ES-I3 (cell line): ENCODE measurements around the gene PIGN.
"Not testable (repeated sequence)": the region's sequence is repeated elsewhere in the genome, so short reads cannot be mapped to it uniquely, and the experiment has no call there.

ENCODE experiments used
- H3K36me3 ChIP-seq: 2 replicates; pipeline ENCODE4 v1.6.1; 2013; ENCODE audit warnings: mild to moderate bottlenecking, low read length, control low read depth, moderate library complexity; ENCODE audit not compliant: insufficient read depth
- H3K4me1 ChIP-seq: 2 replicates; pipeline ENCODE4 v1.6.1; 2013; ENCODE audit warnings: mild to moderate bottlenecking, control low read depth, low read length; ENCODE audit not compliant: insufficient read depth
- H3K9ac ChIP-seq: 2 replicates; pipeline ENCODE4 v1.6.1; 2013; ENCODE audit warnings: low read depth, mild to moderate bottlenecking, low read length, moderate library complexity
- H3K9me3 ChIP-seq: 2 replicates; pipeline ENCODE4 v1.6.1; 2013; ENCODE audit warnings: mild to moderate bottlenecking, low read length, moderate library complexity; ENCODE audit not compliant: control insufficient read depth, insufficient read depth

PIGN gene

DNA sequence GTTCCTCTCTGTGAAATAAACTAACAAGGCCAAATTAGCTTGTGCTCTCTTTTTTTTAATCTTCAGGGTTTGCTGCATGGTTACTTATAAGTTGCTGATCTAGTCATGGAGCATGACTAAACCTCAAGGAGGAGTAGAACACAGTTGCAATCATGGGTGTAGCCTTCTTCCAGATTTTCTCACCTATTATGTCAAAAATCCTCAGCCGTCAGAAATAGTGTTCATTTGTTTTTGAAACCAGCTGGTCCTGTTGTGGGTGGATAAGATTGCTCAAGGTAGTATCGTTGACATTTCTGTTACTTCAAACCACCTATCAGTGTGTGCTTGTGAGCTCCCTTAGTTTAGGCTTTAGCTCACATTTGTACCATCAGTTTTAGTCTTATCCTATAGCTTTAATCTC lies 11.4 kb upstream of the PIGN start:
- H3K9ac ChIP-seq: no peak overlapping the region
- H3K4me1 ChIP-seq: no peaks in the 10 kb centered on the region
- H3K36me3 ChIP-seq: no peaks in the 10 kb centered on the region
- H3K9me3 ChIP-seq: no peaks in the 10 kb centered on the region

DNA sequence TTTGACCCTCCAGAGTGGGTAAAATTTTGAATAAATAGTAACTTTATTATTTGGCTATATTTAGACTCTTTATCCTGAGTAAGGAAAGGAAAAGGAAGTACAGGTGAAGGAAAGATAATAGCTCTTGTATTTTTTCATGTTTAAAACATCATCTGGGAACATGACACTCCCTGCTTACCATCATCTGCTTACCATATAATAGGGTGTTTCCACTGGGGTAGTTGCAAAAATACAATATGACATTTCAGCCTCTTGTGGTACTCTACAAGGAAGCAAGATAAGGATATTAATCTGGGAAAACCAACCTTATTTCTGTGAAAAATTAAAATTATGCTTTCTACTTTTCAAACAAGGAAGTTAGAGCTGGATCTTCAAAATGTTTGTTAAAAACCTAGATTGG lies 10.1 kb upstream of the PIGN start:
- H3K9me3 ChIP-seq: no peaks in the 10 kb centered on the region
- no peaks in the 10 kb centered on the region for H3K36me3 ChIP-seq
- no peak overlapping the region for H3K9ac ChIP-seq
- H3K4me1 ChIP-seq: no peaks in the 10 kb centered on the region

DNA sequence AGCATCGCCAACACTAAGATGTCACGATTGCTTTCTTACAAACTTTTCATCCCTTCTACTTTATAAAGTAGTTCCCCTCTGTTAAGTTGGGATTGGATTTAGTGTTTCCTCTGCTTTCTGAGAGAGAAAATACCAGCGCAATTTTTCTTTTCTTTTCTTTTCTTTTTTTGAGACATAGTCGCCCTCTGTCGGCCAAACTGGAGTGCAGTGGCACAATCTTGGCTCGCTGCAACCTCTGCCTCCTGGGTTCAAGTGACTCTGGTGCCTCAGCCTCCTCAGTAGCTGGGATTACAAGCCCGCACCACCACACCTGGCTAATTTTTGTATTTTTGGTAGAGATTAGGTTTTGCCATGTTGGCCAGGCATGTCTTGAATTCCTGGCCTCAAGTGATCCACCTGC lies 9.2 kb upstream of the PIGN start:
- H3K9me3 ChIP-seq: no peaks in the 10 kb centered on the region
- no peak overlapping the region for H3K9ac ChIP-seq
- no peaks in the 10 kb centered on the region for H3K36me3 ChIP-seq
- H3K4me1 ChIP-seq: no peaks in the 10 kb centered on the region

DNA sequence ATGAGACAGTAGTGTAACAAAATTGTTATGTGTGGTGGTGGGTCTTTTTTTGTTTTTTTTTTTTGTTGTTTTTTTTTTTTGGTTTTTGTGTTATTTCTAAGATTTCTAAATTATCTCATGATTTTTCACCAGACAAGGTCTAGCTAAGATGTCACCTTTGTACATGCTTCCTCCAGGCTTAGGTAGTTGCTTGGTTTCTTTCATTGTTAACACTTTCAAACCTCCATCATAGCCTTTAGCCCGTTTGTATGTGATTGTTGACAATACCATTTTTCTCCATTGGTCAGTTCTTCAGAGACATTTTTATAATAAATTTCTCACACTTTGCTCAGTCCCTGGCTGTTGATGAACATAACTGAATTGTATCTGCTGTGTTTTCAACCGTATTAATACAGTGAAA lies 2.4 kb upstream of the PIGN start:
- Histone ChIP-seq H3K4me1 (no peaks in the 10 kb centered on the region), H3K9me3 (no peaks in the 10 kb centered on the region), H3K9ac (peak overlapping the region; percentile 86), H3K36me3 (no peaks in the 10 kb centered on the region)

DNA sequence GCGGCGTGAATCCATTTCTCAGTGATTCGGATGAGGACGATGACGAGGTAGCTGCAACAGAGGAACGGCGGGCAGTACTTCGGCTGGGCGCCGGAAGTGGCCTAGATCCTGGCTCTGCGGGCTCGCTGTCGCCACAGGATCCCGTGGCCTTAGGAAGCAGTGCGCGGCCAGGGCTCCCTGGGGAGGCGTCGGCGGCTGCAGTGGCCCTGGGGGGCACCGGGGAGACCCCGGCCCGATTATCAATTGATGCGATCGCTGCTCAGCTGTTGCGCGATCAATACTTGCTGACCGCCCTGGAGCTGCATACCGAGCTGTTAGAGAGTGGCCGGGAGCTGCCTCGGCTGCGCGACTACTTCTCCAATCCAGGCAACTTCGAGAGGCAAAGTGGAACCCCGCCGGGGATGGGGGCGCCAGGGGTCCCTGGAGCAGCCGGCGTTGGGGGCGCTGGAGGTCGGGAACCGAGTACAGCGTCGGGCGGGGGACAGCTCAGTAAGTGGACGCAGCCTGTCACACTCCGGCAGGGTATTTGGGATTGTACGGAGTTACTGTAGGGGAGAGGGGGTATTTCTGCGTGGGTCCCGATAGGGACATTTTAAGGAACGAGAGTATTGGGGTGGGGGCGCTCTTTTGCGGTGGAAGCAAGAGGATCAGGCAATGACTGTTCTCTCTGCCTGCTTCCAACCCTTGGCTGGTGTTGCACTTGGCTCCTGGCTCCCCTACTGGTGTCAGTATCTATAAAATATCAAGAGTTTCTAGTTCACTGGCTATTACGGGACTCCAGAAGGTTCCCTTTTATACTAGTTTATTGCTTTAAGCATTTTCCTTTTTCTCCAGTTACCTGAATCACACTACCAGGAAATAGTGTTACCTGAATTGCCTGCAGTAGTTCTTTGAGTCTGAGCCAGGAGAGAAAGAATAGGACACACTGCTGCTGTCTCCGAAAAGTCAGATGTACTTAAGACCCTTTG lies 971 bp upstream of the PIGN start:
- Histone ChIP-seq H3K9me3 (no peaks in the 10 kb centered on the region), H3K4me1 (no peaks in the 10 kb centered on the region), H3K9ac (peak overlapping the region; percentile 86), H3K36me3 (no peaks in the 10 kb centered on the region)

DNA sequence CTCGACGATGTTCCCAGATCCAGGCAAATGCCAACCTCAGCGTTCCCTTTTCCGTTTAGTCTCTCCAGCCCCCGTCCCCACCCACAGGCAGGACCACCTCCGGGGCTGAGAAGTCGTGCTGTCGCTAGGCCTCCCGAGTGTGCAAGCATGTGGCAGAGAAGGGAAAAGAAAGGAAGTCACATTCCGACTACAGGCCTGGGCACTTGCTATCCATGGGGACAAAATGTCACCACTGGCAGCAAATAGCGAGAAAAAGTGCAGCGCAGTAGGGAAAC lies 420 bp downstream of the PIGN start:
- no peaks in the 10 kb centered on the region for H3K9me3 ChIP-seq
- no peaks in the 10 kb centered on the region for H3K4me1 ChIP-seq
- H3K36me3 ChIP-seq: no peaks in the 10 kb centered on the region
- peak overlapping the region; percentile 84 for H3K9ac ChIP-seq

DNA sequence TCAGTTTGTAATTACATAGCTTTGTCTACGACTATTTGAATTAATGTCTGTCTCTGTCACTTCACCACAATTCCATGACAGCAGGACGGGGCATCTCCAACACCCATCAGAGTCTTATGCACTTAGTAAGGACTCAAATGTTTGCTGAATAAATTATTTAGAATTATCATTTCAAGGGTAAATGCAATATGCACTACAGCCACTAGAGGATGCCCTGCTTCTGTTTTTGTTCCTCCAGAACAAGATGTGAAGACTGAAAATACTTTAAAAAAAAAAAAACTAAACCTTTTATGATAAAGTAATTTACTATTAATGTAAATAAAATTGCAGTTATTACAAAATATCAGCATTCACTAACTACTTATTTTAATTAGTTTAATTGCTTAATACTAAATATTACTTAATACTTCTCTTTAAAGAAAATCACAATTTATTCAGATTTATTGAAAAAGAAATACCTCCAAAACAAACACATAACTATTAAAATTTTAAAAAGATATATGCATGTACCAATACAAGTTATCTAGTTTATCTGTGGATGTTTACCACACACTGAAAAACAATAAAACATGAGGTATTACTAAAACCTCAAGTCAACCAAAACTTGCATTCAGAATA lies 3.2 kb downstream of the PIGN start:
- no peaks in the 10 kb centered on the region for H3K36me3 ChIP-seq
- H3K9me3 ChIP-seq: no peaks in the 10 kb centered on the region
- no peak overlapping the region for H3K9ac ChIP-seq
- H3K4me1 ChIP-seq: no peaks in the 10 kb centered on the region

DNA sequence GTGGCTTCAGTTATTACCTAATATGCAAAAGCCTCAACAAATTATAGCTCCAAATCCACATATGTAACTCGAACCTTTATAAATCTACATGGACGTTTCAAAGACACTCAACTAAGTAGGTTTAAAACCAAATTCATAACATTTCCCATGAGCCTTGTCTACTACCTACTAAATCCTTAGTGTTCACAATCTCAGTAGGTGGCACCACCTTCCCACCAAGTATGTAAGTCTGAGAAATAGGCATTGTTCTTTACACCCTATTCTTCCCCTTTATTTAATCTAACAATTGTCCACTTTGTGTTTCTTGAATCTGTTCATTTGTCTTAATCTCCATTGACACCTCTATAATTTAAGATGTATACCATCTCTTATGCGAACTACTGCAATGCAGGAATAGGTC lies 4.6 kb downstream of the PIGN start:
- Histone ChIP-seq H3K36me3 (no peaks in the 10 kb centered on the region), H3K9ac (no peak overlapping the region), H3K4me1 (no peaks in the 10 kb centered on the region), H3K9me3 (no peaks in the 10 kb centered on the region)

DNA sequence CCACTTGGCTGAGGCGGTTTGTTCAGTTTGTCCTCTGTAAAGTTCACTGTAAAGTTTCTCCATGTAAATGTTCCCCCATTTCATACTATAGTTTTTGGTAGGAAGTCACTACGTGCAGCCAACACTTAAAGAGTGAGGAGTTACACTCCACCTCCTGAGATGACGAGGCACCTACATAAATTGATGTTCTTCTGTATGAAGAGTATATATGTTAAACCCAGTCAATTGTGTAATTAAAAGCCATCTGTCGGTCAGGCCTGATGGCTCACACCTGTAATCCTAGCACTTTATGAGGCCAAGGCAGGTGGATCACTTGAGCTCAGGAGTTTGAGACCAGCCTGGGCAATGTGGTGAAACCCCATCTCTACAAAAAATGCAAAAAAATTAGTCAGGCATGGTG lies 7.6 kb downstream of the PIGN start:
- Histone ChIP-seq H3K9me3 (no peaks in the 10 kb centered on the region), H3K9ac (no peak overlapping the region), H3K4me1 (no peaks in the 10 kb centered on the region), H3K36me3 (no peaks in the 10 kb centered on the region)

DNA sequence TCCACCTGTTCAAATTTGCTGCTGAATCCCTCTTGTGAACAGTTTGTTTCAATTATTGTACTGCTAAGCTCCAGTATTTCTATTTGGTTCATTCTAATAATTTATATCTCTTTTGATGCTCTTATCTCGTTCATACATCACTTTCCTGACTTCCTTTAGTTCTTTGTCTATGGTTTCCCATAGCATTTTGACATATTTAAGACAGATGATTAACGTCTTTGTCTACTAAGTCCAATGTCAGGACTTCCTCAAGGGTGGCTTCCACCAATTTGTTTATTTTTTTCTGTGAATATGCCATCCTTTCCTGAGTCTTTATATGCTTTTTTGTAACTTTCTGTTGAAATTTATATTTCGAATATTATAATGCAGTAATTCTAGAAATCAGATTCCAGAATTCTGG lies 9.6 kb downstream of the PIGN start:
- Histone ChIP-seq H3K36me3 (no peaks in the 10 kb centered on the region), H3K9ac (no peak overlapping the region), H3K9me3 (no peaks in the 10 kb centered on the region), H3K4me1 (no peaks in the 10 kb centered on the region)

DNA sequence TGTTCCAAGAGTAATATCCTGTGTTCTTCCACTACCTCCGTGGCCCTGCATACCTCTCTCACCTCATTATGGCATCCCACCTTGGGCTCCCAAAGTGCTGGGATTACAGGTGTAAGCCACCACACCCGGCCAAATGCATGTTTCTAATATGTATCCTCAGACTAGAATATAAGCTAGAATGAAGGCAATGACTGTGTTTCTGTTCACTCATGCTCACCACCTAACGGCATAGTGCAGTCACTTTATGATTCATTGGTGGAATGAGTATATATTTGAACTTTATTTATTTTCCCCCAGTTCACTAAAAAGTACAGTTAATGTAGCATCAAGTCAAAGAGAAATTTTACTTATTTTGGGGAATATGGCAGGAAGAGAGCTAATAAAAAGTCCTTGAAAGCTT lies 11.3 kb downstream of the PIGN start:
- no peaks in the 10 kb centered on the region for H3K4me1 ChIP-seq
- H3K36me3 ChIP-seq: no peaks in the 10 kb centered on the region
- H3K9me3 ChIP-seq: no peaks in the 10 kb centered on the region
- H3K9ac ChIP-seq: no peak overlapping the region

DNA sequence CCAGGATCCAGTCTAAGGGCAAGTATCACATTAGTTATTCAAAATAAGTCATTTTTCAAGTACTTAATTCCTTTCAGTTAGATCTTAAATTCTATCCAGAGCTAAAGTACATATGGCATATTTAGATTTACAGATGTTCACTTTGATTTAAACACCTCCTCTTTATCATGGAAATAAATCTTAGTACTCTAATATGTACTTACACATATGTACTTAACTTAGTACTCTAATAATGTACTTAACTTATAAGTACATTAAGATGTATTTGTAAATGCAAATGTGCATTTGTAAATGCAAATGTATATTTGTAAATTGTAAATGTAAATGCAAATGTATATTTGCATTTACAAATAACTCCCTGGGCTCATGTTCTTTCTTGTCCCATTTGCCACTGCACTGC lies 14.6 kb downstream of the PIGN start:
- Histone ChIP-seq H3K36me3 (no peaks in the 10 kb centered on the region), H3K9ac (no peak overlapping the region), H3K9me3 (no peaks in the 10 kb centered on the region), H3K4me1 (no peaks in the 10 kb centered on the region)

DNA sequence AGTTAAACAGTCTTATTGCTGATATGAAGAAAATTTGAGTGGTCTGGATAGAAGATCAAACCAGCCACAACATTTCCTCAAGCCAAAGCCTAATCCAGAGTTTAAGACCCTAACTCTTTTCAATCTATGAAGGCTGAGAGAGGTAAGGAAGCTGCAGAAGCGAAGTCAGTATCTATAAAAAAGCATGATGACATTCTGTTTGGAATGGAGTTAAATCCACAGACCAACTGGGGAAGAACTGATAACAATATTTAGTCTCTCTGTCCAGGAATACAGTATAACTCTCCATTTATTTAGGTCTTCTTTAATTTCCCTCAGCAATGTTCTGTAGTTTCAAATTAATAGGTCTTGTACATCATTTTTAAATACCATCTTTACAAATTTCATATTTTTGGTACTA lies 16.0 kb downstream of the PIGN start:
- Histone ChIP-seq H3K9ac (no peak overlapping the region), H3K36me3 (no peaks in the 10 kb centered on the region), H3K4me1 (no peaks in the 10 kb centered on the region), H3K9me3 (no peaks in the 10 kb centered on the region)

DNA sequence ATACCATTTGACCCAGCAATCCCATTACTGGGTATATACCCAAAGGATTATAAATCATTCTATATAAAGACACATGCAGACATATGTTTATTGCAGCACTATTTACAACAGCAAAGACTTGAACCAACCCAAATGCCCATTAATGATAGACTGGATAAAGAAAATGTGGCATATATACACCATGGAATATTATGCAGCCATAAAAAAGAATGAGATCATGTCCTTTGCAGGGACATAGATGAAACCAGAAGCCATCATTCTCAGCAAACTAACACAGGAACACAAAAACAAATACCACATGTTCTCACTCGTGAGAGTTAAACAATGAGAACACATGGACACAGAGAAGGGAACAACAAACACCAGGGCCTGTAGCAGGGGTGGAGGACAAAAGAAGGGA lies 20.3 kb downstream of the PIGN start:
- not testable (repeated sequence) for H3K9ac ChIP-seq, H3K9me3 ChIP-seq, H3K36me3 ChIP-seq, H3K4me1 ChIP-seq

DNA sequence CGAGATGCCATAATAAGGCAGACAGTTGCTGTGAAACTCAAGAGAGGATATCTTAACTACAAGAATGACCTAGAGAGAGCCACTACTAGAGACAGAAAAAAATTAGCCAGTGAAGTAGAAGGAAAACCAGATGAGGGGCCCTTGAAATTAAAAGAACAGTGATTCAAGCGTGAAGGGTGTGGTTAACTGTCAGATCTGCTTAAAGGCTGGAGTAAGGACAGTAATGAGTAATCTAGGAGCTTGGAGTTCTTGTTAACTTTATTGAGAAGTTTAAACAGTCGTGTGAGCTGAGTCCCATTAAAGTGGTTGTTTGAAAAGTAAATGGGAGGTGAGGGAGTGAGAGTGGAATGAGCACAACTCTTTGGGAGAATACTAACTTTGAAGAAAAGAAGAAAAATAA lies 21.3 kb downstream of the PIGN start:
- H3K4me1 ChIP-seq: no peaks in the 10 kb centered on the region
- H3K9me3 ChIP-seq: no peaks in the 10 kb centered on the region
- no peak overlapping the region for H3K9ac ChIP-seq
- H3K36me3 ChIP-seq: no peaks in the 10 kb centered on the region
